Mesenteric fat pad (tissue), 1 donor: ENCODE data around the gene STKLD1. TPM values are rescaled to one million over a fixed set of nuclear protein-coding genes. Genes with fewer than 3 reads are reported as not detected.

Source experiments
- DNase-seq: peaks from one replicate; pipeline ENCODE4 v3.0.0-alpha.2; 2020; ENCODE audit warnings: low spot score
- total RNA-seq: library from RNA; stranded (reverse); fragmentation: NEBNext Ultra II Directional; extraction: Animal tissue kit (Norgen Biotek cat#: 25700); gene quantifications from one replicate; pipeline ENCODE4 v1.2.1, GENCODE V29; 2021
- donor health status: DM: yes; HTN: yes; CAD: no.

Gene STKLD1
- total RNA-seq, 1 donor from 2014 or later: not detected

DNA sequence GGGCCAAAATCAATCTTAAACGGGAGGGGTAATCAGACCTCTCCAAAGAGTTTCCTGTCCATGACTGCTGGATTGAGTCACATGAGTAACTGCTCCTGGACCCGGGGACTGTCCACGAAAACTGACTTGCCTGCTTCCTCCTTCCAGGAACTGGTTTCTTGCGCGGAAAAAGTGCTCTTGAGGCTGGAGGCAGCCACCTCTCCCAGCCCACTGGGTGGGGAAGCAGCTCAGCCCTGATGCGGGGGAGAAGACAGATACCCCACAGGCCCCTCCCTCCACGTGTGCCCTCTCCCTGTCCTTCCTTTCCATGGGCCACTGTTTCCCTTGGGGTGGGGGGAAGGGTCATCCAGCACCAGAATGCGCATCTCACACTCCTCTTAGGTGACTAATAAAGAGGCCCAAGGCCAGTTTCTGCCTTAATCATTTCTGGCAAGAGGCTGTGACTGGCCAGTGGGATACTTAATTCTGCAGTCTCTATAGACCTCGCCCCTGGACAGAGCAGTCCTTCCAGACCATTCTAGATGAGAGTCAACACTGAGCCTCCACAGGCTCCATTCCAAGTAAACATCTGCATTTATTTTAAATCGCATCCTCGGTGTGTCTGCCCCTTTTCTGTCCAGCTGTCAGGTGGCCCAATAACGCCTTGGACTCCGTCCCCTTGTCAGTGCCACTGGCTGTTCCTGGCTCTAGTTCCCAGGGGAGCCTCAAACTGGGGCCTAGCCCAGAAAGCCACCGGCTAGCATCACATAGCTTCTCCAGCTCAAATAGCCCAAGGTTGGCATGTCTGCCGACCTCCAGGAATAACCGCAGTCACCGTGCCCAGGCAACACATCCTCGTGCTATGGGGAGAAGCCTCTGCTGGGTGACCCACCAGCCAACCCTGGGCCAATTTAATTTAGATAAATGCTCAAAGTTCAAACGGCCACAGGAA is 29.6 kb downstream of the STKLD1 start:
- no peak for DNase-seq

DNA sequence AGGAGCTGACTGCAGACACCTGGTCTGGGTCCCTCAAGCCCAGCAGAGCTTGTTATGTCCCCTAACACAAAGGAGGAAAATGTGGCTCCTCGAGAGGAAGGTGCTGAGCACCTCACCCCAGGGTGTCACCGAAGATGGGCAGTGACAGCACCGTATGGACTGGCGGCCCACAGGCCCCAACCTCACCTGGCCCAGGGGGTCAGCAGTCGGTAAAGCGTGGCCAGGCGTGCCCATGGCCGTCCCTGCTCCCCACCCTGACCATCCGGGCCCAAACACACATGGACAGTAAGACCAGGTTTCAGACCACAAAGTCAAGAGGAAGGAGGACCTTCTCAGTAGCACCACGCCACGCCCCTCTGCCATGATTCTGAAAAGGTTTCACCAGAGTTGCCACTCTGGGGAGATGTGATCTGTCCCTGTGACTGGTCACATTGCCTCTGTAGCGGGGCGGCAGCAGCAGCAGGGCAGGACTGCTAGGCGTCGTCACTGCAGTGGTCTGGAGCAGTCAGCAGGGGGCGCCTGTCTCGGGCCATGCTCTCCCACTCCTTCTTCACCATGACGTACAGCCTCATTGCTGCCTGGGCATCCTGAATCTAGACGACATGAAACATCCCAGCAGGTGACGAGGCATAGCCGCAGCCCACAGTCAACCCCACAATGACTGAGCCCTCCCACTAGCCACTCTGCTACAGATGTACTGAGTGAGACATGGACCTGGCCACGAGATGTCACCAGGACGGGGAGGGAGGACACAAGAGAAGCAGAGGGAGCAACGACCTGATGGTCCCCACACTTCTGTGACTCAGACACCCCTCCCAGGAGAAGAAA is 30.5 kb downstream of the STKLD1 start:
- peak; percentile 91 for DNase-seq

DNA sequence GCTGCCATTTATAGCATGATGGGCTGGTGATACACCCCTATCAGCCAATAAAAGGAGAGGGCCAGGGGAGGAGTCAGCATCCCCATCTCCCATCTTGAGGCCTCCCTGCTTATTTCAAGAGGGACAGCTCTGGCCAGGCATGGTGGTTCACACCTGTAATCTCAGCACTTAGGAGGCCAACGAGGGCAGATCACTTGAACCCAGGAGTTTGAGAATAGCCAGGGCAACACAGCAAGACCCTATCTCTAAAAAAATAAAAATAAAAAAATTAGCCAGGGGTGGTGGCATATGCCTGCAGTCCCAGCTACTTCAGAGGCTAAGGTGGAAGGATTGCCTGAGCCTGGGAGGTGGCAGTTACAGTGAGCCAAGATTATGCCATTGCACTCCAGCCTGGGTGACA is 31.9 kb downstream of the STKLD1 start:
- DNase-seq: no peak

DNA sequence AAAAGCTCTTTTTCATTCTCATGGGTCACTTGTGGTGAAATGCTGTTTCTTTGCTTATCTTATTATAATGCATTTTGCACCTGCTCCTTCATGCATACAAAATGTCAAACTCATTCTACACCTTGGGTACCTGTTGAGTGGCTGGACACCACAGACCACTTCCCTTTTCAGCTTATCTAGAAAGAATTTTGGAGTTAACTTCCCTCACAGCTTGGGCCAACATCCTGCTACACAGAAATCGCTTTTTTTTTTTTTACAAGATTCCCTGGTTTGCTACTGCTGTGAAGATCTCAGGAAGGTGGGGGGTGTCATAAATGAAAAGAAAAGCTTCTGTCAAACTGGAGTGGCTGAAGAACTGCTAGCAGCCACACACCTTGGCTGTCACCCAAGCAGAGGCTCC is 39.0 kb downstream of the STKLD1 start:
- no peak for DNase-seq

DNA sequence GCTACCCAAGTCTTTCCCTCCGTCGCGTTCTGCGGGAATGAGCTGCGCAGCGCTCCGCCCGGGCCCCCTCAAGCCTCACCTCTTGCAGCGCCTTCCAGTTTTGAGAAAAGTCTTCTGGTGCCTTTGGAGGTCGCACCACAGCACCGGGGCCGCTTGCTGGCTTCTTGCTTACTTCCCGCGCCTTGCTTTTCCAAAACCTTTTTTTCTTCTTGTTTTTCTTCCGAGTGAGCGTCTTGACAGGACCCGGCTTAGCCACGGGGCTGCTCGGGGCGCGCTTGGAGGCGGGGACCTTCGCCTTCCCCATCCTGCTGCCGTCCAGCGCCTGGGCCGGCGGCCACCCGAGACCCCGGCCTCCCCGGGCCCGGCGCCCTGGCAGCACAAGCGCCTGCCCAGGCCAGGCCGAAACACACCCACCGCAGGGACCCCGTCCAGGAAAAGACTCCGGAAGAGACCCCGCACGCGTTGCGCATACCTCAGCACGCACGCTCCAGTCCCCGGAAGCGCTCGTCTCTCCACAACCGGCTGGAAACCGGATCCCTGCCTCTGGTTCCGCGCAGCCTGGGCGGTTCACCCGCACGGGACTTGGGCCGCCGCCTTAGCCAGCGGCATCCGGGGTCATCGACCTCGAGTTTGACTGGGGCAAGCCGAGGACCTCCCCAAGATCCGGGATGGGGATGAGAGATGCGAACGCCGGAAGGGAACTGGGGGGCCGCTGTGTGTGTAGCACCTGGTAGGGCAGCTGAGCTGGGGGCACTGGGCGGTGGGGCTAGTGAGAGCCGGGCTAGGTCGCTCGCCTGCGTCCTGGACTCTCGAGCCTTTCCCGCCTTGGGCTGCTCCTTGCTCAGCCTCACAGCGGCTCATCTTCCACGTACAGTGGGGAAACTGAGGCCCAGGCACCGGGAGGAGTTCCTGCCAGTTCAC is 41.6 kb downstream of the STKLD1 start, which contains the start of gene REXO4:
TSS of gene REXO4 (minus strand) at position 470 of the 921 bp plus-strand sequence. CDS start at position 304, 166 bp downstream.
- DNase-seq: peak; percentile 93

DNA sequence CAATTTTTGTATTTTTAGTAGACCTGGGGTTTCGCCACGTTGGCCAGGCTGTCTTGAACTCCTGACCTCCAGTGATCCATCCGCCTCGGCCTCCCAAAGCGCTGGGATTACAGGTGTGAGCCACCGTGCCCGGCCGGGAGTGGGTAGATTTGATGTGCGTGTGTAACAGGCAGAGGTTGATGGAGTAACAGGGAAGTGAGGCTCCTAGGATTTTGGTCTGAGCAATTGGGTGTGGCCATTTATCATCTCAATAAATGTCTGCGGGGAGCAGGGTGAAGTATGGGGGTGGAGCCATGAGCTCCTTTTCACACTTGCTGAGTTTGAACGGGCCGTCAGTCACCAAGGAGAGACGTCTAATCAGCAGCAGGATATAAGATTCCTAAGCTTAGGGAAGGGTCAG is 42.8 kb downstream of the STKLD1 start:
- DNase-seq: no peak

DNA sequence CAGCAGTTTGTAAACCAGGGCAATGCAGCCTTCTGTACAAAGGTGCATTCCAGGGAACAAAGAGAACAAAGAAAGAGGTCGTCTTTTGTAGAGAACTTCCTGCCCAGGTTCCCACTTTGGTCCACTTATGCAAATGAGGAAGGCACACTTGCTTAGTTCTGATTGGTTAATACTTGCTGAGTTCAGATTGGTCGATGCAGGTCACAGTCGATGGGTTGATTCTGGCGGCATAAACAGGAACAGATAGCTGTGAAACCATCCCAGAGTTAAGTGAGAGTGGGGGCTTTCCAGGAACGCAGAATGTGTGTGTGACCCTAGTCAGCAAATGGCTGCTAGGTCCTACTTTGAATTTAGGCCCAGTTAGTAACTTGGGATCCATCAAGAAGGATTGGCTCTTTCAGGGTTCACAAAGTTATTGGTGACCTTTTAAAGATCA is 44.2 kb downstream of the STKLD1 start:
- DNase-seq: no peak

DNA sequence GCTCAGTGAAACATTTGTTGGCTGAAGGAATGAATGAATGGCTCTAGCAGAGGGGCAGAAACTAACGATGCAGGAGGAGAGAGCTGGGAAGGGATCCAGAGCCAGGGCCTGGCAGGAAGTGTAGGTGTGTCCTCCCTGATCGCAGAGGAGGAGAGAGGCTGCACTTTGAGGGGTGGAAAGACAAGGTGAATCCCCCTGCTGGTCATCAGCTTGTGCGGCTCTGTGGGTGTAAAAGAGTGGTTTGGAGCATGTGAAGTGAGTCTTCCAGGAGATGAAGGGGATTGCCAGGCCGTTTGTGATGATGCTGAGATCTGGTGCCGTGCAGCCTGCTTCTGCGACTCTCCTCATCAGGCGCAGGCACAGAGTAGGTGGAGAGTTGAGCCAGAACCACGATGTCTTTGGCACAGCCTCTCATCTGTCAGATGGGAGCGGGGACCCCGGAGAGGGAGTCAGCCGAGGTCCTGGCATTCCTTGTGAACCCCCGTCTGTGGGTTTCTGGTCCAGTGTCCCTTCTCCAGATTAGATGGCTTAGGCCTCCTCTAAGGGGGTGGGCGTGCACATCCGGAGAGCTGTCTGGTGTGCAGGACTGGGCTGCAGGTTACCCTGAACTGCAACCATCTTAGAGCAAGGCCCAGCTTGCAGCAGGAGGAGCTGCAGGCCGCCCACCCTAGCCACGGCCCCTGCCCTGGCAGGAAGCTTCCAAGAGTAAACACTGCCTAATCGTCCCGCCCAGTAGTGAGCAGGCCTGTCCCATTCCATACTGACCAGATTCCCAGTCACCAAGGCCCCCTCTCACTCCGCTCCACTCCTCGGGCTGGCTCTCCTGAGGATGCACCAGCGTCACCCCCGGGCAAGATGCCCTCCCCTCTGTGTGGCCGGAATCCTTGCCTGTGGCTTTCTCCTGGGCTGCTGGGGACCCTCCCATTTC is 45.7 kb downstream of the STKLD1 start, which contains the start of gene ADAMTS13:
TSS of gene ADAMTS13 (plus strand) at position 753 of the 928 bp plus-strand sequence. CDS start at position 830, 77 bp downstream.
- no peak for DNase-seq

DNA sequence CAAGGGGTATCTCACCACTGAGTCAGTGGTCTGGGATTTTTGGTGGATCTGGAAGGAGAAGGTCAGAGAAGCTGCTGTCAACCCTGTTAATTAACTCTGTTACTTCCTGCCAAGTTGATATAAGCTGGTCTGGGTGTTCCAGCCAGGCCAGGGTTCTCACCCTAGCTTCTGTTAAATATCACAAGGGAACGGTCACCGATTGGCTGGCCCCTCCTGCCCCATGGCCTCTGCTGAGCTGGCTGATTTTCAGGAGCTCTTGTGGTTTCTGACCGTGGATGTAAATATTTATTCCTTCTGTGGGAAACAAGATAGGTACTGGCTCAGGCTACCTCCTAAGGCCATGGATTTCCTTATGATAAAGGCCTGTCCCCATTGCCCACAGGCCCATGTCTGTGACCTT is 47.0 kb downstream of the STKLD1 start:
- DNase-seq: no peak

DNA sequence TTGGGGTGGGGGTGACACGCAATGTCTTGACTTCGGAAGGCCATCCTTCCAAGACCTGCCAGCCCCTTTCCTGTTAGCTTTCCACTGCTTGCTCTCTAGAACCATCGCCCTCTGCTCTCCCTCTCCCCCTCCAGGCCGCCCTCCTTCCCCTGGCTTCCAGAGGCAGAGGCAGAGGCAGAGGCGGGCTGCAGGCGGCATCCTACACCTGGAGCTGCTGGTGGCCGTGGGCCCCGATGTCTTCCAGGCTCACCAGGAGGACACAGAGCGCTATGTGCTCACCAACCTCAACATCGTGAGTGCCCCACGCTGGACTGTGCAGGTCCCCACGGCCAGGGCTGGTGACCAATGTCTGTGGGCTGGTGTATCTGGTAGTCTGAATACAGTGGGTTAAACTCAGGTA is 48.0 kb downstream of the STKLD1 start:
- no peak for DNase-seq

DNA sequence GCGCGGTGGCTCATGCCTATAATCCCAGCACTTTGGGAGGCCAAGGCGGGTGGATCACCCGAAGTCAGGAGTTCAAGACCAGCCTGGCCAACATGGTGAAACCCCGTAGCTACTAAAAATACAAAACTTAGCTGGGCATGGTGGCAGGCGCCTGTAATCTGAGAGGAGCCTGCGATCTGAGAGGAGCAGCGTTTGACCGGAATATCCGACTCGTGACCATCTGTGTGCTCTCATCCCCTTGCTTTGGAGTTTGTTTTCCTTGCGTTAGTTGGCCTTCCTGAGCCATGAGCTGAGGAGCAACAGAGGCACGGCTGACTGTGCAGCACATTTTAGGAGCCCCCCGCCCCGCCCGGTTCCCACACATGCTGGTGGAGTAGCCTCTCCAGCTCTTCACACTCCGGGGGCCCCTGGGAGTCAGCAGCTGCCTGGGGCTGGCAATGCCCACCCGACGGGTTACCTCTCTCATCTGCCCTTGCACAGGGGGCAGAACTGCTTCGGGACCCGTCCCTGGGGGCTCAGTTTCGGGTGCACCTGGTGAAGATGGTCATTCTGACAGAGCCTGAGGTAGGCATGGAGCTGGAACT is 49.0 kb downstream of the STKLD1 start:
- no peak for DNase-seq

DNA sequence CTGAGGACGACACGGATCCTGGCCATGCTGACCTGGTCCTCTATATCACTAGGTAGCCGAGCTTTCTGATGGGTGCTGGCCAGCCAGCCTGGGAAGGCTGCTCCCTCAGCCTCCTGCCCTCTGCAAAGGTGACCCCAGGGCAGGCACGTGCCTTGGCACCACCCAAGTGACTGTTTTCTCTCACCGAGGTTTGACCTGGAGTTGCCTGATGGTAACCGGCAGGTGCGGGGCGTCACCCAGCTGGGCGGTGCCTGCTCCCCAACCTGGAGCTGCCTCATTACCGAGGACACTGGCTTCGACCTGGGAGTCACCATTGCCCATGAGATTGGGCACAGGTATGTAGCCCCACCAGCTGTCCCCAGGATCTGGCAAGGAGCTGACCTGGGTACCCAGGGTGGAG is 49.8 kb downstream of the STKLD1 start:
- no peak for DNase-seq

DNA sequence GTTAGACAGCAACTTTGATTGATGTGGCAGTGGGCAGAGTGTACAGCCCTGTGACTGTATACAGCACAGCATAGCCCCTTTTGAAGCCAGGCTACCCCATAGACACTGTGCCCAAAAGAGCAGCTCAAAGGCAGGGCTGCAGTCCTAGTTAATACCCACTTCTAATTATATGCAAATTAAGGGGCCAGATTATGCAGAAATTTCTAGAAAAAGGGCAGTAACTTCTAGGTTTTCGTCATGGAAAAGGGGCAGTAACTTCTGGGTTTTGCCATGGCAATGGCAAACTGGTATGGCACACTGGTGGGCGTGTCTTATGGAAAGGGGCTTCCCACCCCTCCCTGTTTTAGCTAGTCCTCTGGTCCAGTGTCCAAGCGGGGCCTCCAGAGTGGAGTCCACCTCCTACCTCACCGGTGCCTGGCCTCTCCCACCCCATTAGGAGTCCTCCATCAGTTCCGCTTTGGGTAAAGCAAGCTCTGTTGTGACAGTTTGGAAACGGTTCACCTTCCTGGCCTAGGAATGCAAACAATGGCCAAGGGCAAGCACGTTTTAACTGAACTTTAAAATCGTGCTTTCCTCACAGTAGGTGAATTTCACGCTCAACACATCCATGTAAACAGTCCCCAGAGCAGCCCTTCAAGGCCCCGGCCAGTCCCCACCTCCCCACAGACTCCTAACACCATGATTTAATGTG is 51.6 kb downstream of the STKLD1 start:
- no peak for DNase-seq

DNA sequence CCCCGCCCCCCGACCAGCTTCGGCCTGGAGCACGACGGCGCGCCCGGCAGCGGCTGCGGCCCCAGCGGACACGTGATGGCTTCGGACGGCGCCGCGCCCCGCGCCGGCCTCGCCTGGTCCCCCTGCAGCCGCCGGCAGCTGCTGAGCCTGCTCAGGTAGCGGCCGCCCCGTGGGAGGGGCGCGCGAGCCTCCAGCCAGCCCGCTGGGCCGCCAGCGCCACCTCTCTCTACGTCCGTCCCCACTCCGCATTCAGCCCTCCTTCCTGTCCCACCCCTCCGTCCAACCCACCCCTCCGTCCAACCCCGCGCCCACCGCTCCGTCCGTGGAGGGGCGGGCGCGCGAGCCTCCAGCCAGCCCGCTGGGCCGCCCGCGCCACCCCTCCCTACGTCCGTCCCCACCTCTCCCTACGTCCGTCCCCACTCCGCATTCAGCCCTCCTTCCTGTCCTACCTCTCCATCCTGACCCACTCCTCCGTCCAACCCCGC is 52.5 kb downstream of the STKLD1 start:
- DNase-seq: no peak

DNA sequence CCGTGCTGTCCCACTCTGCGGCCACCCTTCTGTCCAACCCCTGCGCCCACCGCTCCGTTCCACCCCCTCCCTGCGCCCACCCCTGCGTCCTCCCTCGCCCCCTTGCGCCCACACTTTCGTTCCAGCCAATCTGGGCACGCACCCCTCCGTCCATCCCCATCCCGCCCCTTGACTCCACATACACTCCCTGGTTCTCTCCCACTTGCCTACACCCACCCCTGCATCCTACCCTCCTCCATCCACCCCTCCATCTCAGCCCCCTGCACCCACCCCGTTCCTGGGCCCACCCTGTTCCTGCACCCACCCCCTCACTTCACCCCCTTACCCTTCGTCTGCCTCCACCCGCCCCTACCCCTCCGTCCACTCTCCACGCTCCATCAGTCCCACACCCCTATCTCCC is 53.0 kb downstream of the STKLD1 start:
- no peak for DNase-seq

DNA sequence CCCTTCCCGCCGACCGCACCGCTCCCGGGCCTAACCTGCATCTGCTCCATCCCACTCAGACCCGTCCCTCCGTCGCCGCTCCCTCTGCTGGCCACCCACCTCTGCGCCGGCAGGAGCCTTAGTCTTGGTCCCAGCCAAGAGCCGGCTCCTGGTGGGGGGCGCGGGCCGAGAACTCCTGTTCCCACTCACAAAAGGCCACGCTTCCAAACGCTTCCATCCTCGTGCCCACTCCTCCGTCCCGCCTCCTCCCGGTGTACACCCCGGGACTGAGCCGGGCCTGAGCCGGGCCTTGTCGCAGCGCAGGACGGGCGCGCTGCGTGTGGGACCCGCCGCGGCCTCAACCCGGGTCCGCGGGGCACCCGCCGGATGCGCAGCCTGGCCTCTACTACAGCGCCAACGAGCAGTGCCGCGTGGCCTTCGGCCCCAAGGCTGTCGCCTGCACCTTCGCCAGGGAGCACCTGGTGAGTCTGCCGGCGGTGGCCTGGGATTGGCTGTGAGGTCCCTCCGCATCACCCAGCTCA is 53.5 kb downstream of the STKLD1 start:
- DNase-seq: no peak

DNA sequence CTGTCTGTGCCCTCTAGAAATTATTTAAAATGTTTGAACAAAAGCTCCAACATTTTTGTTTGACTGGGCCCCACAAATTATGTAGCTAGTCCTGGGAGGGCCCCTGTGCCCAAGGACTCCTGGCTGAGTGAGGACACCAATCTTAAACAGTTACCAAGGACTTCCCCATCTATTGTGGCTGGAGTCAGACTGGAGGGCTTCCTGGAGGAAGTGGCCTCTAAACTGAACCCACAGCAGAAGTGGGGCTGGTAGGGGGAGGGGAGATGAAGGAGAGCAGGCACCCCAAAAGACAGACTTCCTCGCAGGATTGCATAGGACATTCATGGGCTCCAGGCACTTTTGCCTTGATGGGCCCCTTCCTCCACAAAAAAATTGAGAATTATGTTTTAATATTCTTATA is 54.1 kb downstream of the STKLD1 start:
- no peak for DNase-seq

DNA sequence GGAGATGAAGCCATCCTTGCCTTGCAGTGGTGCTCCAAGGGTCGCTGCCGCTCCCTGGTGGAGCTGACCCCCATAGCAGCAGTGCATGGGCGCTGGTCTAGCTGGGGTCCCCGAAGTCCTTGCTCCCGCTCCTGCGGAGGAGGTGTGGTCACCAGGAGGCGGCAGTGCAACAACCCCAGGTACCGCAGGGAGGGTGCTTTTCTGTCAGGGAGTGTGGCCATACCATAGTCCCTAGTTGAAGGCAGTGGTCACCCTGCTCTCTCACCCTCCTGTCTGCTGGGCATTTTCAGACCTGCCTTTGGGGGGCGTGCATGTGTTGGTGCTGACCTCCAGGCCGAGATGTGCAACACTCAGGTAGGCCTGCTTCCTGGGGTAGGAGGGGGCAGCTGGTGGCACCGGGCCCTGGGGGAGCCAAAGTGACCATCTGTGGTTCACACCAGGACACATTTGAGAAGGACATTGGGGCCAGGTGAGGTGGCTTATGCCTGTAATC is 57.2 kb downstream of the STKLD1 start:
- no peak for DNase-seq
